HL-60/S4 (cell line): Measurements from ENCODE around the gene TNK1.
"Not testable (repeated sequence)": the region's sequence is repeated elsewhere in the genome, so short reads cannot be mapped to it uniquely, and the experiment has no call there.

ENCODE experiments used
- in situ Hi-C: fragments of 300-500 bp; cut with MboI; formaldehyde crosslinking; loops from 2 replicates; pipeline ENCODE4 v1.14.3; 2022; ENCODE audit warnings: low sequenced_read_pairs

The TNK1 gene

DNA sequence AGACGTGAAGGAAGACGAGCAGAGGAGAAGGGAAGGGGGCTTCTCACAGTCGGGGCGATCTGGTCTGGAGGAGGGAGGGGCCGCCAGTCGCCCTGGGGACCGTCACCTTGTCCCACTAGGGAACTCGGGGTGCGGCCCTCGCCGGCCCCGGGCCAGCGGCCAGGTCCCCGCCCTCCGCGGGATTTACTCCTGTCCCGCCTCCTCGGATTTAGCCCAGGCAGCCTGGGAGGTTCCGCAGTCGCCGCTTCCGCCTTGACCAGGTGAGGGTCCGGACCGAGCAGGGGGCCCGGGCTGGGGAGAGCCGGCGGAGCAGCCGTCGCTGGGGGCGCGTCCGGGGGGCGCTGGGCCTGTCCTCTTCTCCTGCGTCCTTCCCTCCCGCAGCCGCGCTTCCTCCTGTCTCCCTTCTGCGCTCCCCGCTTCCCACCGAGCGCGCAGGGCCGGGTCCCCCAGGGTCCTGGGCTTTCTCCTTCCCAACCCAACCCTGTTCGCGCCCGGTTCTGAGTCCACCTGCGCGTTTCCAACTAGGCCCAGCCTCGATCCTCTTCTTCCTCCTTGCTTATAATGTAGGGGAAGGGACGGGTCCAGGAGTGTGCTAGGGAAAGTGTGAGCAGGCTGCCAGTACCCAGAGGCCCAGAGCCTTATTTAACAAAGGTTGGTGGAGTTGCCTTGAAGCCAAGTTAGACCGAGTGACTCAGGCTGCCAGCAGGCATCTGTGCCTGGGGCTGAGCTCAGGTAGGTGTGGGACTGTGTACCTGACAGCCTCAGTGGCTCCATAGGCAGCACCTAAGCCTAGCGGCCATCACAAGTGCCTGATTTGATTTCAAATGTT is at the start of gene TNK1:
TSS of gene TNK1 (plus strand) at position 235 of the 829 bp plus-strand sequence. CDS start 1,838 bp downstream, outside the sequence.
- in situ Hi-C loops: no loop called here

DNA sequence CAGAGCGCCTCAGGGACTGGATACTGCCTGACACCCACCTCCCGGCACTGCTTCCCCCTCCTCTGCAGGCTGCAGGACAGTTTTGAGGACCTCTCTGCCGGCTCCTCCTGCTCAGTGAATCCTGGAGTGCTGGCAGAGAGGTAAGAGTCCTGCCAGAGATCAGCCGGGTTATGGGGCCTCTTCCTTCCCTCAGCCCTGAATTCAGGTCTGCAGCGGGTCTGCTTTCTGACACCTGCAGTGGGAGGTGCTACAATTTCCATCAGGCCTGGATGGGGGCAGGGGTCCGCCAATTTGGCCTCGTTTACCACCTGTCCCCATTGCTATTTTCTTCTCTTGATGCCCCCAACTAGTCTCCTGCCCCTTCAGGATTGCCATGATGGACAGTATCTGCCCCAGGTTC is 48.8 kb upstream of the TNK1 start:
- in situ Hi-C loops: no loop called here

DNA sequence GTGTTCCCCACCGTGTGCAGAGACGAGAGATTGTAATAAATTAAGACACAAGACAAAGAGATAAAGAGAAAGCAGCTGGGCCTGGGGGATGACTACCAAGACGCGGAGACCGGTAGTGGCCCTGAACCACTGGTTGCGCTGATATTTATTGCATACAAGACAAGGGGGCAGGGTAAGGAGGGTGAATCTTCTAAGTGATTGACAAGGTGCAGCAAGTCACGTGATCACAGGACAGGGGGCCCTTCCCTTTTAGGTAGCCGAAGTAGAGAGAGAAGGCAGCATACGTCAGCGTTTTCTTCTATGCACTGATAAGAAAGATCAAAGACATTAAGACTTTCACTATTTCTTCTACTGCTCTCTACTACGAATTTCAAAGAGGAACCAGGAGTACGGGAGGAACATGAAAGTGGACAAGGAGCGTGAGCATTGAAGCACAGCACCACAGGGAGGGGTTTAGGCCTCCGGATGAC is 48.3 kb upstream of the TNK1 start:
- in situ Hi-C loops: not testable (repeated sequence)

DNA sequence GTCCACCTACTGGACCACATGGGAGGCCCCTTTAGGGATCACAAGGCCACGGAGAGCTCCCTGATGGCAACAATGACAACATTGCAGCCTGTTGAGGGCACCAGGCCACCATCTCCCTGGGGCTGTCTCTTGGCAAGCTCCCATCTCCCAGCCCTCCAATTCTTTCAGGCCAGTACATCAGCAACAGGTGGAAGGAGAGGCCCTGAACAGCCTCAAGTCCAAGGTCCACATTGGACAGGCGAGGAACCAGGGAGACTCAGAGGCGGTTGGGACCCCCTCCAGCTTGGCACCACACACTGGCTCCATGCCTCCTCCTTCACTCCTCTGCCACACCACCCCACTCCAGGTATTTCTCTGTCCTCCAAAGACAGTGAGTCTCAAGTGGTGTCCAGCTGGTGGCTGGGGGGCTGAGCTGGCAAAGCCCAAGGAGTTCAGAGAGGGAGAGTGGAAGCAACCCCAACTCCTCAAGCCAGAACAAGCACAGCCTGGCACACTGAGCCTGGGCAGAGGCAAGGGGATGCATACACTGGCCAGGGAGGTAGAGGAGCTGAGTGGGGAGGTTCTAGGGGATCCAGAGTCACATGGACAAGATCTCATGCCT is 45.9 kb upstream of the TNK1 start:
- in situ Hi-C loops: no loop called here

DNA sequence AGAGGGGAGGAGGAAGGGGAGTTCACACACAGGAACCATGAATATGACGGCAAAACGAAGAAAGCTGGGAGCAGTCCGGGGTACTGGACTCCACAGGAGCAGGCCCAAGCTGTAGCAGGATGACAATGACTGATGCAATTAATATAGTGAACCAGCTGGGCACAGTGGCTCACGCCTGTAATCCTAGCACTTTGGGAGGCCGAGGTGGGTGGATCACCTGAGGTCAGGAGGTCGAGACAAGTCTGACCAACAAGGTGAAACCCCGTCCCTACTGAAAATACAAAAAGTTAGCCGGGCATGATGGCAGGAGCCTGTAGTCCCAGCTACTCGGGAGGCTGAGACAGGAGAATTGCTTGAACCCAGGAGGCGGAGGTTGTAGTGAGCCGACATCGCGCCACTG is 45.1 kb upstream of the TNK1 start:
- in situ Hi-C loops: not testable (repeated sequence)

DNA sequence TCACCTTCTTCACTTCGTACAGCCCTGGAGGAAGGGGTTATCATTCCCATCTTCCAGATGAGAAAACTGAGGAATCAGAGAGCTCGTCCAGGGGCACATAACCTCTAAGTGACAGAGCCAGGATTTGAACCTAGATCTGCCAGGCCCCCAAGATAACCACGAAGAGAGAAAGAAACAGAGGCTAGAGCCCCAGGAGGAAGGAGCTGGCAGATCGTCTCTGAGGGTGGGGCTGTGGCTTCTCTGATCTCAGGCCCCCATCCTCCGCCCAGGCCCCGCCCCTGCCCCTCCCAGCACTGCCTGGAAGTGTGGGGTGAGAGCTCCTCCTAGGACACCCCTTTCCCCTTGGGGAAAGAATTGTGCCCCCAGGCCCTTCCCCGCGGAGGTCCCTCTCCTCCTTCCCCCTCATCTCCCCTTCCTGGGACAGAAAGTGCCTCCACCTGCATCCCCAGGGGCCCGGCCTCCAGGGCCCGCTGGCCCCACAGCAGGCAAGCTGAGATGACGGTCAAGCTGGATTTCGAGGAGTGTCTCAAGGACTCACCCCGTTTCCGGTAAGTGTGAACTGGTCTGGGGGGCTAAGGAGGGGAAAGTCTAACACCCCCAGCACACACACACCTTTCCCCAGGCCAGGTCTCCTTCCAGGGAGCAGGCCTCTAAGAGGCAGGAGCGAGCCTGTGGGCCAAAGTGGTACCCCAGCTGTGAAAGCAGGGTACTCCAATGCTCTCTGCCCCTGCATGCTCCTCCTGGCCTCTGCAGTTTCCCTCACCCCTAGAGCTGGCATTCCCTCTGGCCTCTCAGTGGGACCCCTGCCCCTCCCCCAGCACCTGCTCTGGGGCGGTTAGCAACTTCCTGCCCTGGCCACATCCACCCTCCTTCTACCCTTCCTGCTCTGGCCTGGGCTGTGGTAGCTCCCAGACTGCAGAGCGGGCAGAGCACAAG is 44.4 kb upstream of the TNK1 start, which contains the start of gene ACAP1:
TSS of gene ACAP1 (plus strand) at position 290 of the 936 bp plus-strand sequence. CDS start at position 496, 206 bp downstream.
- in situ Hi-C loops: no loop called here

DNA sequence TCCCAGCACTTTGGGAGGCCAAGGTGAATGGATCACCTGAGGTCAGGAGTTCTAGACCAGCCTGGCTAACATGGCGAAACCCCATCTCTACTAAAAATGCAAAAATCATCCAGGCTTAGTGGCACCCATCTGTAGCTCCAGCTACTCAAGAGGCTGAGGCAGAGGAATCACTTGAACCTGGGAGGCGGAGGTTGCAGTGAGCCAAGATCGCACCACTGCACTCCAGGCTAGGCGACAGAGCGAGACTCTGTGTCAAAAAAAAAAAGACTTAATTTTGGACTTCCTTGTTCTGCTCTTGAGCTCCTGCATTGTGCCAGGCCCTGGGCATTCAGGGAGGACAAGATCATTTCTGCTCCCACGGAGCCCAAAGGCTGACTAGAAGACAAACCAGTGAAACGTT is 43.3 kb upstream of the TNK1 start:
- in situ Hi-C loops: not testable (repeated sequence)

DNA sequence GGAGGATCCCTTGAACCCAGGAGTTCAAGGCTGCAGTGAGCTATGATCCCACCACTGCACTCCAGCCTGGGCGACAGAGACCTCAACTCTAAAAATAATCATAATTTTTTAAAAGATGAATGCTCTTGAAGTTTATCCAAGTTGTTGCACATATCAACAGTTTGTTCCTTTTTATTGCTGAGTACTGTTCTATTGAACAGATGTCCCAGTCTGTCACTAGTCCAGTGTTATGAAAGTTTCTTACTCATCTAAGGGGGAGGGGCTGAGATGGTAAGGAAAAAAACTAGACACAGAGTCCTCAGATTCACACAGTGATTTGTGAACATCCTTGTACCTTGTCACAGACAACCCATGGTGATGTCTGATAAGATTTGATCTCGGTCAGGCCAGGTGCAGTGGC is 40.7 kb upstream of the TNK1 start:
- in situ Hi-C loops: no loop called here

DNA sequence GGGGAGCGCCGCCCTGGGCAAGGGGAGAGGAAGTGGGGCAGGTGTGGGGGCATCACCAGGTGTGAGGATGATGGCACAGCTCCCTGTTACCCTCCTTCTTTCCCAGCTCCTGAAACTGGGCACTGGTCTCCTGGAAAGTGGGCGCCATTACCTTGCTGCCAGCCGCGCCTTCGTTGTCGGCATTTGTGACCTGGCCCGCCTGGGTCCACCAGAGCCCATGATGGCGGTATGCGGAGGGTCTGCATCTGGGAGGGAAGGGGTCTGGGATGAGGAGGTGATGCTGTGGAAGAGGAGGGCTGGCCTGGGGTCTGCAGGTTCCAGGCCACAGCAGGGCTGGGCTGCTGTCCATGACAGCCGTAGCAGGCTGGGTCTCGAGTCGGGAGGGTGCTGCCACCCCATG is 39.0 kb upstream of the TNK1 start:
- in situ Hi-C loops: no loop called here

DNA sequence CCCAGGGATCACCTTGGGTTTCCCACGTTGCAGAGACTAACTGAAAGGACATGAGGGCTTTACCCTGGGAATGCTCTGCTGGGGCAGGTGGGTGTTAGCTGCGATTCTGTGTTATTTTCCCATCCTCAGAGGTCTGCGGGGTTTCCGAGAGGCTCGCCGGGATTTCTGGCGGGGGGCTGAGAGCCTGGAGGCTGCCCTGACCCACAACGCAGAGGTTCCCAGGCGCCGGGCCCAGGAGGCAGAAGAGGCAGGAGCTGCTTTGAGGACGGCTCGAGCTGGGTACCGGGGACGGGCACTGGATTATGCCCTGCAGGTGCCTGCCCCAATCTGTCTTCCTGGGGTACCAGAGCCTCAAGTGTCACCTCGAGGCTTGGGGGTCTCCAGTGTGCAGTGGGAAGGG is 37.6 kb upstream of the TNK1 start:
- in situ Hi-C loops: no loop called here

DNA sequence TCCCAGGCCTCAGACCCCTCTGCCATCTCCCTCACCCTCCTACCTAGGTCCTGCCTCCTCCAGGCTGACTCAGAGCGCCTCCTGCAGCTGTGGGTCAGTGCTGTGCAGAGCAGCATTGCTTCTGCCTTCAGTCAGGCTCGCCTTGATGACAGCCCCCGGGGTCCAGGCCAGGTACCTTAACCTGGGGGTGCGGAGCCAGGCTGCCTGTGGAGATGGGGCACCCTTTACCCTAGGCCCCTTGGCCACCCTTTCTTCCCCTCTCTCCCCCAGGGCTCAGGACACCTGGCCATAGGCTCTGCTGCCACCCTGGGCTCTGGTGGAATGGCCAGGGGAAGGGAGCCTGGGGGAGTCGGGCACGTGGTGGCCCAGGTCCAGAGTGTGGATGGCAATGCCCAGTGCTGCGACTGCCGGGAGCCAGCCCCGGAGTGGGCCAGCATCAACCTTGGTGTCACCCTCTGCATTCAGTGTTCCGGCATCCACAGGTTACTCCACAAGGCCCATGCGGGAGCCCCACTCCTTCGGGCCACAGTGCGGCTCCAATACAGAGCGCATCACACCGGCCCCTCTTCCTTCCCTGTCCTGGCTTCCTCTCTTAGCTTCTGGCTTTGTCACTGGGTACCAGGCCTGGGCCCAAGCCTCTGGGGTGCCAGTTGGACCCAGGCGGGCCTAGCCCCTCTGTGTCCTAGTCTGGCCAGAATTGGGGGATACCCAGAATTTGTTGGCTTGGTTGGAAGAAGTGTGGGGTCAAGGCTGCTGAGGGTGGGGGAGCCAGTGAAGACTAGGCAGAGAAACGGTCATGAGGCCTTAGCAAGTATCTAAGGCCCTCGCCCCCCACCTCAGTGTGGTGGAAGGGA is 33.9 kb upstream of the TNK1 start:
- in situ Hi-C loops: no loop called here

DNA sequence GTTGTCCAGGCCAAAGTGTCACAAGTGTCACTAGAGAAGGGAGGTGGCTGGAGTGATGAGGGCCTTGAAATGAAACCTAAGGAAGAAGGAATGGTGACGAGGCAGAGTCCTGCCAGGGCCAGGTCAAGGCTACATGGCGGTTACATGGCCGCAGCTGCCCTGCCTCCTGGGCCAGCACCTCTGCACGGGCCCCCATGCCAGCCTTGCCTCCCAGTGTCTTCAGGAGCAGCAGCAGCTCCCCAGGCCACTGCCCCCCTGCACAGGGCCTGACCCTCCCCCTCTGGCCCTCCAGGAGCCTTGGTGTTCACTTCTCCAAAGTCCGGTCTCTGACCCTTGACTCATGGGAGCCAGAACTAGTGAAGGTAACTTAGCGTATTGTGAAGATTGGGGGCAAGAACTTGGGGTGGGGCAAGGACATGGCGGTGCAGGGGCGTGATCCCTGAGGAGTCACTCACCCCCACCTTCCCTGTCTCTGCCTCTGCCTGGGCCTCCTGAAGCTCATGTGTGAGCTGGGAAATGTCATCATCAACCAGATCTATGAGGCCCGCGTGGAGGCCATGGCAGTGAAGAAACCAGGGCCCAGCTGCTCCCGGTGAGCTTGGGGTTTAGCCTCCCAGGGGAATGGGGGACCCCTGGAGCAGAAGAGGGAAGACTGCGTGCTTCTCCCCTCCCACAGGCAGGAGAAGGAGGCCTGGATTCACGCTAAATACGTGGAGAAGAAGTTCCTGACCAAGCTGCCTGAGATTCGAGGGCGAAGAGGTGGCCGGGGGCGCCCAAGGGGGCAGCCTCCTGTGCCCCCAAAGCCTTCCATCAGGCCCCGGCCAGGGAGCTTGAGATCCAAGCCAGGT is 33.0 kb upstream of the TNK1 start:
- in situ Hi-C loops: no loop called here

DNA sequence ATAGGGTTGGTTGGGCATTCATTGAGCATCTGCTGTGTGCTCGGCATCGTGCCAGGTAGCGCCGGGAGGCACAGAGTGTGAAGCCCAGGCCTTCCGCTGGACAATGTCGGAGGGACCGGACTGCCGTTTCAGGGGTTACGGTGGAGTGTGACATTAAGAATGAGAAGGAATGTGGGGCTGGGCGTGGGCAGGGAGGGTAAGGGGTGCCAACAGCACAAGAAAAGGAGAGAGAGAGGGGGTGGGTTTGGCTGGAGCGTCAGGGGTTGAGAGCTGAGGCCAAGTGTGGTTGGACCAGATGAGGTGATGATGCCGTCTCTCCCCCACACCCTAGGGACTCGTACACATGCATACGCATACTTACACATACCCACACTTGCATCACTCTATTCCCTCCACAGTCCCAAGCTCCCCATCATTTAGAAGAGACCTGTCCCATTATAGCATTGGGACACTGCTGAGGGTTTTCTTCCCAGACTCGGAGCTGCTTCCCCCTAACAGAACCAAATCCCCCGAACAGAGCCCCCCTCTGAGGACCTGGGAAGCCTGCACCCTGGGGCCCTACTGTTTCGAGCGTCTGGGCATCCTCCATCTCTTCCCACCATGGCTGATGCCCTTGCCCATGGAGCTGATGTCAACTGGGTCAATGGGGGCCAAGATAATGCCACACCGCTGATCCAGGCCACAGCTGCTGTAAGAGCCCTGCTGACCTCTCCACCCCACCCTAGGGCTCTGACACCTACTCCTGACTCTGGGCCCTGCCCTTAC is 32.2 kb upstream of the TNK1 start:
- in situ Hi-C loops: no loop called here

DNA sequence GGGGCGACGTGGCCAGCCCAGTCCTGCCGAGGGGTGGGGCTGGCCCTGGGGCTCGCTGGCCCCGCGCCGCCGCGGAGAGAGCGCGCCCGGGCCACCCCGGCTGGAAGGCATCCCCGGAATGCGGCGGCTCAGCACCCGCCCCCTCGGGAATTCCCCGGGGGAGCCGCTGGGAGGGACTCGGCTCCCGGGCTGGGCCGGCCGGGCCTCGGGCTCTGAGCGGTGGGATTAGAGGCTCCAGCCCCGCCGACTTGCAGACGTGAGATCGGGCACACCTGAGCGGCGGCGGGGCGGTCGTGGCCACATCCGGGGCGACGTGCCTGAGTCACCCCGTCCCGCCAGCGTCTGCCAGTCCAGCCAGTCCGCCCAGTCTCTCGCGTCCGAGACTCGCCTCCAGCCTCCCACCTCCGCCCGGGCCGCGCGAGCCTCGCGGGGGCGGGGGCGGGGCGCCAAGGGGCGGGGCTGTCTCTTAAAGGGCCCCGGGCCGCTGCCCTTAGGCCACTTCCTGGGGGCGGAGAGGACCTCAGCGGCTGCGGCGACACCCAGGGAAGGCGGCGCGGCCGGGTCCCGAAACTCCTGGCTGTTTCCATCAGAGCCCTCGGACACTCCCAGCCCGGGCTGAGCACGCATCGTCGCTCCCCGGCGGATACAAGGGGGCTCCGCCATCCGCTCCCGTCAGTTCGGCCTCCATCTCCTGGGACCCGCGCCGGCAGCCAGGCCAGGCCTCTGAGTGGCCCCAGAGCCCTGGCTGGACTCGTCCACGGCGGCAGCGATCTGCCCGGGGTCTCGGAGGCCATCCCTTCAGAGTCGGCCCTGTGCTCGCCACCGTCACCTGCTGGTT is 29.0 kb upstream of the TNK1 start, which contains the start of gene KCTD11:
TSS of gene KCTD11 (plus strand) at position 498 of the 838 bp plus-strand sequence.
- in situ Hi-C loops: no loop called here

DNA sequence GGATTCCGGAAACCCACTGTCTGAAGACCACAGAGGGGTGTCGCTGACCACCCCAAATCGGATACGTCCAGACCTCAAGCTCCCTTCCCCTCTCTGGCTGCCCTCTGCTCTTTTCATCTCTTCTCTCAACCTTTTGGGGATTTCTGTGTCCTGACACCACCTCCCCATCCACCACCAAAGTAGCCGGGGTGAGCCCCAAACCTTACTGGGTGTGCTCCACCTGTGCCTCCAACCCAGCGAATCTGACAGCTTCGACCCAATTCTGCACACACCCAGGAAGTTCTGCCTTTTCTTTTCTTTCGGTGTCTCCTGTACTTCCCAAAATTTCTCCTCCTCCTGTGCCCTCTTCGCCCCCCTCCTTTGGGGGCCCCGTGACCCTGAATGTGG is 28.4 kb upstream of the TNK1 start:
- in situ Hi-C loops: no loop called here

DNA sequence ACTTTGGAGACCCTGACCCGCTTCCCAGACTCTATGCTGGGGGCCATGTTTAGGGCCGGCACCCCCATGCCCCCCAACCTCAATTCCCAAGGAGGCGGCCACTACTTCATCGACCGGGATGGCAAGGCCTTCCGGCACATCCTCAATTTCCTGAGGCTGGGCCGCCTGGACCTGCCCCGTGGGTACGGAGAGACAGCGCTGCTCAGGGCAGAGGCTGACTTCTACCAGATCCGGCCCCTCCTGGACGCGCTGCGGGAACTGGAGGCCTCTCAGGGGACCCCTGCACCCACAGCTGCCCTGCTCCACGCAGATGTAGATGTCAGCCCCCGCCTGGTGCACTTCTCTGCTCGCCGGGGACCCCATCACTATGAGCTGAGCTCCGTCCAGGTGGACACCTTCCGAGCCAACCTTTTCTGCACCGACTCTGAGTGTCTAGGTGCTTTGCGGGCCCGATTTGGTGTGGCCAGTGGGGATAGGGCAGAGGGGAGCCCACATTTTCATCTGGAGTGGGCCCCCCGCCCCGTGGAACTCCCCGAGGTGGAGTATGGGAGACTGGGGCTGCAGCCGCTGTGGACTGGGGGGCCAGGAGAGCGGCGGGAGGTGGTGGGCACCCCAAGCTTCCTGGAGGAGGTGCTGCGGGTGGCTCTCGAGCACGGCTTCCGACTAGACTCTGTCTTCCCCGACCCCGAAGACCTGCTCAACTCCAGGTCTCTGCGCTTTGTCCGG is 27.8 kb upstream of the TNK1 start:
- in situ Hi-C loops: no loop called here

DNA sequence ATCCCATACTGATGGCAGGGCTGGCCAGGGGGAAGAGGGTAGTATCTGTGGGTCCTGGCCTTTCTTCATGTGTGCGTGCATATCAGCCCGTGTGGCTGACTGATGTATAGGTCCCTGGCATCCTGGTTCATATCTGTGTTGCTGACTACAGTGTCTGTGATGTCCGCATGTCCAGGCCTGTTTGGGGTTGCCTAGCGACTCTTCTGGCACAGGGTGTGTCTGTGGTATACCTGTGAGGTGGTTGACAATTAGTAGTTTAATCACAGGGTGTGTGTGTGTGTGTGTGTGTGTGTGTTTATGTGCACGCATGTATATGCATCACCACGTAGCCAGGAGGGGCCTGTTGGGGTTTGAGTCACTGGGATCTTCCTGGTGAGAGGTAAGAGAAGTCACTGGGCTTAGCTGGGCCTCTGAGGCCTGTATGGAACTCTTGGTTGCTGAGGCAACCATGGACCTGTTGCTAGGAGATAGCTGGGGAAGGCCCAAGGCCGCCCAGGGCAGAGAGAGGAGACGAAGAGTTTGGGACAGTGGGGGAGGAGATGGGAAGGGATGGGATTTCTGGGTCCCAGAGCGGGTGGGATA is 26.5 kb upstream of the TNK1 start:
- in situ Hi-C loops: no loop called here
